ENCODE results near the gene POU5F1.
"Not testable (repeated sequence)": the region's sequence is repeated elsewhere in the genome, so short reads cannot be mapped to it uniquely, and the experiment has no call there.

Gene POU5F1

DNA sequence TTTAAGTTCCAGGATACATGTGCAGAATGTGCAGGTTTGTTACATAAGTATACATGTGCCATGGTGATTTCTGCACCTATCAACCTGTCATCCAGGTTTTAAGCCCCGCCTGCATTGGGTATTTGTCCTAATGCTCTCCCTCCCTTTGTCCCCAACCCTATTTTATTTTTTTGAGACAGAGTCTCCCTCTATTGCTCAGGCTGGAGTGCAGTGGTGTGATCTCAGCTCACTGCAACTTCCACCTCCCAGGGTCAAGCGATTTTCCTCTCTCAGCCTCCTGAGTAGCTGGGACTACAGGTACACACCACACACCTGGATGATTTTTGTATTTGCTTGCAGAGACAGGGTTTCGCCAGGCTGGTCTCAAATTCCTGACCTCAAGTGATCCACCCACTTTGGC, 18.7 kb upstream of the POU5F1 start:
- not testable (repeated sequence) for DNase-seq

DNA sequence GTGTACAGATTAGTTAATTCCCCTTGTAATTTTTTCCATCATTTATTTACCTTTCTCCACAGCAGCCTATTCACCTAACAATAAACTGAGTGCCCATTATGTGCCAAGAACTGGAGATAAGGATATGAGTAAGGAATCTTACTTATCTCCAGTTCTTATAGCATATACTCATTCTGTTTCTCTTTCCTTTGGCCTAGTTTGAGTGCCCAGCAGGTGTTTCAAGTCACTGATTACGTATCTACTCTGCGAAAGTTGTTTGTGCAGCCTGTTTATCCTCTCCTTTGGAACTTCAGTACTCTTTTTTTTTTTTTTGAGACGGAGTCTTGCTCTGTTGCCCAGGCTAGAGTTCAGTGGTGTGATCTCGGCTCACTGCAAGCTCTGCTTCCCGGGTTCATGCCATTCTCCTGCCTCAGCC, 17.3 kb upstream of the POU5F1 start:
- no peak for DNase-seq

DNA sequence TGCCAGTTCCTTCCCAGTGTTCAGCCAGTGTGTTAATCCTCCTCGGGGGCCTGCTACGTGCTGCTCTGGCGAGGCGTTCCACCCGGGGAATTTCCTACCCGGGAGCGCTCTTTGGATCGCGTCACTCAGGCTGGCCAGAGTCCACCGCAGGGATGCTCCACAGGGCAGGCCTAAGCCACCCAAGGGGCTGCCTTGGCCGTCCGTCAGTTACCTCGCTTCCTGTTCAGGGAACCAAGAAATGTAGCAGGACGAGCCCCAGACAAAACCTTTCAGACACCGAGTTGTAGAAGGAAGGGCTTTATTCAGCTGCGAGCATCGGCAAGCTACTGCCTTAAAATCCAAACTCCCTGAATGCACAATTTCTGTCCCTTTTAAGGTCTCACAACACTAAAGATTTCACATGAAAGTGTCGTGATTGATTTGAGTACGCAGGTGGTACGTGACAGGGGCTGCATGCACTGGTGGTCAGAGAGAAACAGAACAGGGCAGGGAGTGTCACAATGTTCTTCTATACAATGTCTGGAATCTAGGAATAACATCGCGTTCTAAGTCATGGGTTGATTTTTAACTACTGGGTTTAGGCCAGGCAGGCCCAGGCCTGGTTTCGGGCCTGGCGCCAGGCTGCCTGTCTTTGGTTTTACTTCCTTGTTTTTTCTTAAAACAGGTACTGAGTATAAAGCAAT, 15.7 kb upstream of the POU5F1 start:
- DNase-seq: no peak

DNA sequence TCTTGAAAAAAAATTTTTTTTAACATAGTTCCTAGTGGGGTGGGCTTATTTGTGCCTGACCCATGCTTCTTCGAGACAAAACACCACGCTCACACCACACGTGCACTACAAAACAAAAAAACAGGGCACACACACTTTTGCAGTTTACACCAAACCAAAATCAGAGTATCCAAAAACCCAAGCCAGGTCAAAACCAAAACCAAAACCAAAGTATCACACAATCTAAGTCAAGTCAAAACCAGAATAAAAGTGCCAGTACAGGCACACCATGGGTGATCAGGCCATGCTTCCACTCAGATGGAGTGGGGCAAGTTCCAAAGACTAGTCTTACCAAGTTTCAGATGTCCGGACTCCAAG, 15.2 kb upstream of the POU5F1 start:
- not testable (repeated sequence) for DNase-seq

DNA sequence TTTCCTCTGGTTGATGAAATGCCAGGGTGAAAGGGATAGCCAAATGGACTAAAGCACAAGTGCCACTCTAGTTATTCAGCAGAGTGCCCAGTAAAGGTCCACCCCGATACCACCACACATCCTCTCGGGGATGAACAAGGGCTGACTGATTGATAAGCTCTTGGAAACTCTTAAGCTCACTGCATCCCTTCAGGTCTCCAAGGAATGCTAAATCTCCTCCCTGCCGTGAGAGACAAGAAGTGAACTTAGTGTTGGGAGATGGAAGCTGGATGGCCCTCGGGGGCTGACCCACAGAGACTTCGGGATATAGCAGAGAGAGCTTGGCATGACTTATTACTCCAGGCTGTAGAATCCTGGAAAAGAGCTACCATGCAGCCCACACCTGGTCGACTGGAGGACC, 13.4 kb upstream of the POU5F1 start:
- DNase-seq: not testable (repeated sequence)

DNA sequence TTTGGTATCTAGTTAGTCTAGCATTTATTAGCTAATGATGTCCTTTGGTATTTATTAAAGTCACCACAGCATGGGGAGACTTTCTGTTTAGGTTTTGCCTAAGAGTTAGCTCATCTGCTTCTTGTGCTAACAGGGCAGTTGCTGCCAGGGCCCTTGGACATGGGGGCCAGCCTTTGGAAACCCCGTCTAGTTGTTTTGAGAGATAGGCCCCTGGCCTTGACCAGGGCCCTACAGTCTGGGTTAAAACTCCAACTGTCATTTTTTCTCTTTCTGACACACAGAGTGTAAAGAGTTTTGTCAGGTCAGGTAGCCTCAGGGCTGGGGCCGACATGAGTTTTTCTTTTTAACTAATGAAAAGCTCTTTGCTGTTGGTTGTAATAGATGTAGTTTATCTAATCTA, 12.8 kb upstream of the POU5F1 start:
- not testable (repeated sequence) for DNase-seq

DNA sequence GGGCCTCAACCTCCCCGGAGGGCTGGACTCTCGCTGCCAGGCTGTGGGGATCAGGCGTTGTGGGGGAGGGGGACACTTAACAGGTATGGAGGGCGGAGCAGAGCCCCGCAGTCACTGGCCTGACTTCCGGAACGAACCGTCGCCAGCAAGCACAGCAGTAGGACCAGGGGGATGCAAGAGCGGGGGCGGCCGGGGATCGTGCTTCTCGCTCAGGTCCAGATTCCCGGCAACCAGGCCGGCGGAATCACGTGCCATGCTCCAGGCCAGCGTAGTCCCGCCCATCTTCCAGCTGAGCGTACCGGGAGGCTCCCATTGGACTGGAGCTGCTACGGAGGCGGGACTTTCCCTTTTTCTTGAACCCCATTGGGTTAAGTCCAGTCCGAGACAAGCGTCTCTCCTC, 10.0 kb upstream of the POU5F1 start:
- DNase-seq: peak in 3 of 4 experiments; percentile 28 to 36 (median 28)

DNA sequence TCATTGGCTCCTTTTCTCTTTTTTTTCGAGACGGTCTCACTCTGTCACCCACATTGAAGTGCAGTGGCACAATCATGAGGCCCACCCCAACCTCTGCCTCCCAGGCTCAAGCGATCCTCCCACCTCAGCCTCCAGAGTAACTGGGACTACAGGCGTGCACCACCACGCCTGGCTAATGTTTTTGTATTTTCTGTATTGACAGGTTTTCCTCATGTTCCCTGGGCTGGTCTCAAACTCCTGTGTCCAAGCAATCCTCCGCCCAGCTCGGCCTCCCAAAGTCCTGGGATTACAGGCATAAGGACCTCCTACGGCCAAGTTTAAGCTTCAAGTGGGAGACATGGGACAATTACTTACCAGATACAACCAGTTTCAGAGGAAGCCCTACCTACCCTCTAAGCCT, 9.4 kb upstream of the POU5F1 start:
- DNase-seq: no peak

DNA sequence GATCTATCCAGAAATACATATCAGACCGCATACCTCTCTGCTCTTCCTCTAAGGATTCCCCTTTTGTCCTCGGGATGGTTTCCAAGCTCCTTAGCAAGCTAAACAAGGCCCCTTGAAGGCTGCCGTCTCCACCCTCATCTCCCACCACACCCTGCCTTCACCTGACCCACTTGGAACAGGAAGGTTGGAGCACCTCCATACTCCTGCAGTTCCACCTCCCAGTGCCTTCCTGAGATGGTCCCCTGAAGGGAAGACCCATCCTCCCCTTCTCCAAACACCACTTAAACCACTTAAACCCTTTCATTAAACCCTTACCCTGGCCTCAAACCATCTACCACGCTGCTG, 8.5 kb upstream of the POU5F1 start:
- DNase-seq: no peak

DNA sequence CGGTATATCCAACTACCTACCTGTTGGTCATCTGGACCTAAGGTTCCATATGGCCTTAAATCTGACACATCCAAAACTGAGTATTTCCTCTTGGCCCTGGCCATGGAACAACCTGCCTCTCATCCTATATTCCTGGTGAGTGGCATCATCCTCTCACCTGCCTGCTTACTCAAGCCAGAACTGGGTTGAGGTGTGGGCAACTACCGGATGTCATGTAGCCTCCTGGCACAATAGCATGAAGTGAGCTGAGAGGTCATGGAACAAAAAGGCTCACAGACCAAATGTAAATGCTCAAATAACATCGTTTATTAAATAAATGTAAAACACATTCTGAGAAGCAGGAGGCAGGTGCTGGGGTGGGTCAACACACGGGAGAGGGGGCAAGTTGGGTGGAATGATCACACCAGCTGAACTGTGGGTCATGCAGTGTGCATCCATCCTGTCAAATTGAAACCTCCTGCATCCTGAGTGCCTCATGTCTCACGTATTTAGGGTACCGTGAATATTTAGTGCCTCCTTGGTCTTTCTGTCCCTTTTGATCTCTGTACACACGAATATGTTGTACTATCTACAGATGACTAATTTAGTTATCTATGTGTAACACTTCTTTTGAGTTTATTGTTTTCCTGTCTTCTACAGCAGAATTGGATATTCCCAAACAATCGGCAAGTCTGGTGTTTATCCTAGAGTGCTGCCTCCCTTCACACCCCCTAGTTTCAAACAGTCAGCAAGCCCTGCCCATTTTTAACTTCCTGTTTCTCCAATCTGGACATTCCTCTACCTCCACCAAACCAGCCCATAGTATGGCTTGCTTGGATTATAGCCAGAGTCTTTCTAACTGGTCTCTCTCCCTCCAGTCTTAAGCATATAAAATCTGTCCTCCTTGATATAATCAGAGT, 7.9 kb upstream of the POU5F1 start:
- no peak for DNase-seq

DNA sequence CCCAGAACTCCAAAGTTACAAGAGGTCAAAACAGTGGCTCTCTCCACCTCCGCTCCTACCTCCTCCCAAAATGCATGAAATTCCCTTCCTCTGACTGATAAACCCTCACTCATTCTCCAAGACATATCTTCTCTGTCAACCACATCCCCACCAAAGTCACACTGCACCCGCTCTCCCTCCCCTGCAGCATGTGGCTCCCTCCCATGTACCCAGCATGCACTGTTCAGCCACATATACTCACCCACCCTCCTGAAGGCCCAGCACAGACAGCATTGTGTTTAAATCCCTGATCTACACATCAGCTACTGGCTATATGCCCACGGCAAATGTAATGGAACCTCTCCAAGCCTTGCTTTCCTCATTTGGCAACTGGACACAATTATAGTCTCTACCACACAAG, 5.5 kb upstream of the POU5F1 start:
- no peak for DNase-seq

DNA sequence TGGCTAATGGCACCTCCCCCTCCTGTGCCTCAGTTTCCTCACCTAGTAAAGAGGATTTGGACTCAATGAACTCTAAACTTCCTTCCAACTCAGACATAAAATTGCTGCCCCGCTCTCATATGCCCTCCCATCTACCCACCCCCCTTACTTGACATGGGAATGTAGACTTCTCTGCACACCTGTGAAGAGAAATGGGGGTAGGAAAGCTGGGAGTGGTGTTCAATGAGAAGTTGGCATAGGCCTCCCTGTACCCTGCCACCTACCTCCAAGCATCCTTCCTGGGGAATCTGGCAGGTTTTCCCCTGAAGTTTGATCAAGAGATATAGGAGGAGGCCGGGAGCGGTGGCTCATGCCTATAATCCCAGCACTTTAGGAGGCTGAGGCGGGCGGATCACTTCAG, 3.9 kb upstream of the POU5F1 start:
- no peak for DNase-seq

DNA sequence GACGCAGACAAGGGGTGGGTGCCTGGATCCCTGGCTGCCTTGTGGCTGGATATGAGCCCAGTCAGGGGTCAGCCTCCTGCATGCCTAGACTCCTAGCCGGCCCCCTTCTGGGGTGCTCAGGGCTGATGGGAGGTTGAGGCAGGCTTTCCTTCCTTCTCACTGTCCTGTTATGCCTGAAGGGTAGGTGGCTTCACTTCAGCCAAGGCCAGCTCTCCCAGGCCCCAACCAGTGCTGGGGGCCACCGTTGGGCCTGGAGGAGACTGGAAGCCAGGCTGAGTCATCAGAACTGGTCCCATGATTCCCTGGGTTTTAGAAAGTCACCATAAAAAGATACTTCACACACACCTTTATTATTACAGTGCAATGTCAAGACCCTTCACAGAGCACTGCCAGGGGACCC, 2.9 kb upstream of the POU5F1 start:
- no peak for DNase-seq

DNA sequence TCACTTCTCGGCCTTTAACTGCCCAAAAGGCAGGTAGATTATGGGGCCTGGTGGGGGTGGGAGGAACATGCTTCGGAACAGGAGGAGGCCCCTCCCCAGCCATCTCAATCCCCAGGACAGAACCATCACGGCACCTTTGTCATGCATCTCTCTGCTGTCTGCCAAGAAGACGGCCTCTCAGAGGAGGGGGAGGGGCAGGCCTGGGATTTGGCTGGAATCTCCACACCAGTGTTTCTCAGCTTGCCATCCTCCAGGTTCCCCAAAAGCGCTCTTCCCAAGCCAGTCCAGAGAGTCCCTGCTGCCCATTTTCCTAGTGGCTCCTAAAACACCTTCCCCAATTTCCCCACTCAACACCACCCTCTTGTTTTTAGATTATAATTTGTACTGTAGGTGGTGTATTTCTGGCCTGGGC, 2.5 kb upstream of the POU5F1 start:
- no peak for DNase-seq

DNA sequence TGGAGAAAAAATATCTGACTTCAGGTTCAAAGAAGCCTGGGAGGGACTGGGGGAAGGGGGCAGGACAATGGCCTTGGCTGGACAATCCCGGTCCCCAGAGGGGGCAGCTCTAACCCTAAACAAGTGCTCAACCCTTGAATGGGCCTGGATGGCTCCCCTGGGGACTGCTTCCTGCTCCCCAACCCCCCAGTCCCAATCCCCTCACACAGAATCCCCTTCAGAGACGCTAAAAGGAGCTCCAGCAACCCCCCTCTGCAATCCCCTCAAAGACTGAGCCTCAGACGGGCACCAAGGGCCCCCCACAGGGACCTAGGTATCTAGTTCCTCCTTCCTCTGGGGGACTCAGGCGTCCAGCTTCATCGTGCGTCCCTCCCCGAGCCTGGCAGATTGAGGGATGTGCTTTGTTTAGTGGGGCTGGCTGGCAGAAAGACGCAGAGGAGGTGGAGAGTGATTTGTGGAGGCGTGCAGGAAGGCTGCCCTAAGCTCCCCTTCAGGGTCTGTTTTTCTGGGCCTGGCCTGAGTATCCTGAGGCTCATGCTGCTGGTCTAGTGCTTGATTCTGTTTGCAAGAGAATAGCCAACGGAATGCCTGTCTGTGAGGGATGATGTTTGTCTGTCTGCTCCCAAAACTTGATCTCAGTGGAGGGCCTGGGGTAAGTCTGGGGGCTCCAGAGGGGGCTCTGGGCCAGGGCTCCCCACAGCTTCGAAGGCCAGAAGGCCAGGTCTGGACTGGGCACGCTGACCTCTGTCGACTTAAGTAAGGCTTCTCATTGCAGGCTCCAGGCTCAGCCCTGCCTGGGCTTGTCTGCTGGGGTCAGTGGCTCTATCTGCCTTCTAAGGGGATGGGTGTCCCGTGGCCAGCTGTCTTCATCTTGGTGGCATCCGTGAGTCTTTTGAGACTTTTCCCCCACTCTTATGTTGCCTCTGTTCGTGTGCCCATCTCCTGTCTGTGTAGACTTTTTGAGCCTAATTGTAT, 1.7 kb upstream of the POU5F1 start:
- DNase-seq: no peak

DNA sequence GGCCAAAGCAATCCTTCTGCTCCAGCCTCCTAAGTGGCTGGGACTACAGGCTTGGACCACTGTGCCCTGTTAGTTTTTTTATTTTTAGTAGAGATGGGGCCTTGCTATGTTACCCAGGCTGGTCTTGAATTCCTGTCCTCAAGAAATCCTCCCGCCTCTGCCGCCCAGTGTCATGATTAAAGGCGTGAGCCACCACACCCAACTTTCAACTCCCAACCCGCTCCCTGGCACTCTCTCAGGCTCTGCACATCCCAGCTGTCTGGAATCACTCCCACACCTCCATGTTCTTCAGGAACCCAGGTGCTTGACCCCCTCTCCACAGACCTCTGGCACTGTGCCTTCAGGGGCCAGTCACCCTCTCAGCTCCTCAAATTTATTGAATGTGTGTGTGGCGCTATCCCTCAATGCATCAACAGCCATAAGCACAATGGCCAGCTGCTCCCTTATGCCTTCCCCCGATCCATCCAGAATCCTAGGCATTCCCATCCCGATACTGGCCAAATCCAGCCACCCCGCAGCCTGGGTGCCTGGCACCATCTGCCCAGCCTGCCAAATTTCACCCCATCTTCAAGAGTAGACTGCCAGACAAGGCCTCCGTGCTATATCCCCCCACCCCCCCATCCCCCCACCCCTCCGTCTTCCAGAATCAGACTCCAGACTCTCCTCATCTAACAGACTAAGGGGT, 647 bp upstream of the POU5F1 start:
- no peak for DNase-seq

DNA sequence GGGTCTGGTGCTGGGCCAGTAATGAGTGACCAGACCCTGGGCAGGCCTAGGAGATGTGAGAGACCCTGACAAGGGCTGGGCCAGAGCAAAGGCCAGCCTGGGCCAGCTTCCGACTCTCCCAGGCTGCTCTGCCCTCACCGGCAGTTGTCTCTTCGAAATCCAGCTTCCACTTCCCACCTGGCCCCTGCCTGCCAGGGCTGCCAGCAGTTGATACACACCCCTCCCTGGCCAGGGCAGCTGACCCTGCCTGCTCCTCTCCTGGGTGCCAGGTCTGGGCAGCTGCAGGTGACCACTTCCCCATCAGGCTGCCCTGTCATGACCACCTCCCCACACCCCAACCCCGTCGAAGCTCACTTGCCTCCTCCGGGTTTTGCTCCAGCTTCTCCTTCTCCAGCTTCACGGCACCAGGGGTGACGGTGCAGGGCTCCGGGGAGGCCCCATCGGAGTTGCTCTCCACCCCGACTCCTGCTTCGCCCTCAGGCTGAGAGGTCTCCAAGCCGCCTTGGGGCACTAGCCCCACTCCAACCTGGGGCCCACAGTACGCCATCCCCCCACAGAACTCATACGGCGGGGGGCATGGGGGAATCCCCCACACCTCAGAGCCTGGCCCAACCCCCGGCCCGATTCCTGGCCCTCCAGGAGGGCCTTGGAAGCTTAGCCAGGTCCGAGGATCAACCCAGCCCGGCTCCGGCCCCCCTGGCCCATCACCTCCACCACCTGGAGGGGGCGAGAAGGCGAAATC, 453 bp downstream of the POU5F1 start:
- not testable (repeated sequence) for DNase-seq

DNA sequence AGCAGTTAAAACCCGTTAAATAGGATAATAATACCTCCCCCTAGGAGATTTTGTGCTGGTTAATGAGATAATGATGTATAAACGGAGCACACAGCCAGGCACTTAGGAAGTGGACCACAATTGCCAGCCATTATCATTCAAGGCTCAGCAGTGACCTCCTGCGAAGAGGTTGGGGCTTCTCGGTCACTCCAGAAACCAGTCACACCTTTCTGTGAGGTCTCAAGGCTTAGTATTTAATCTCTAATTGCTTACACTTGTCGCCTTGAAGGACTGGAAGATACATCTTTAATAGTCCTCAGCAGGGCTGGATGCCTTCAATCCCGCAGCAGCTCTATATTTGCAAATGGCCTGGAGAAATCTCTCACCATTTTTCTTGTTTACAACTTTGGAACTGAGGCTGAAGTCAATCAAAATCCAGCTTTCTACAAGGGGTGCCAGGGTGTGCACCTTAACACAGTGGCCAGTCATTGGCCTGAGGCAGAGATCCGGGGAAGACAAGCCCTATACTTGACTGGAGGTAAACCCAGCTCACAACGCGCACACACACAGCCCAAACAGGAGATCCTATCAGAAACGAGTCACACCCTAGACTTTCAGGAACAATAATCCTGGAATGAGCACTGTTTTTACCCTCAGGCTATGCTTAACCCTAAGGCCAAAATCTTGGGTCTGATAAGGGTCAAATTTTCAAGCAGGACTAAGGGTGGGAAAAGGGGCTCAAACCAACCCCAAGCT, 1.2 kb downstream of the POU5F1 start:
- DNase-seq: no peak

DNA sequence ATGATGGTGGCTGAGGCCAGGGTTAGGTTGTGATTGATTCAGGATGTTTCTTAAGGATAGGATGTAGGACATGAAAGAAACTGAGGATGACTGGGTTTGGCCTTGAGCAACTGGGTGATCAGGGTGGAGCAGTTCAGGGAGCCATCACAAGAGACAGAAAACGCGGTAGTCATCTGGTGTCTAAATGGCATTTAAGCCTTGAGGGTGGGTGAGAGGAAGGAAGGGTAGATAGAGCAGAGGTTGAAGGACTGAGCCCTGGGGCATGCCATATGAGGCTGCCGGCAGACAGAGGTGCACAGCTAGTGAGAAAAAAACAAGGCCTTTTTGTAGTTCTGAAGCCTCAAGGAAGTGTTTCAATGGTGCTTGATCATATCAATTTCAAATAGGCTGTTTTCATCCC, 1.9 kb downstream of the POU5F1 start:
- no peak for DNase-seq

DNA sequence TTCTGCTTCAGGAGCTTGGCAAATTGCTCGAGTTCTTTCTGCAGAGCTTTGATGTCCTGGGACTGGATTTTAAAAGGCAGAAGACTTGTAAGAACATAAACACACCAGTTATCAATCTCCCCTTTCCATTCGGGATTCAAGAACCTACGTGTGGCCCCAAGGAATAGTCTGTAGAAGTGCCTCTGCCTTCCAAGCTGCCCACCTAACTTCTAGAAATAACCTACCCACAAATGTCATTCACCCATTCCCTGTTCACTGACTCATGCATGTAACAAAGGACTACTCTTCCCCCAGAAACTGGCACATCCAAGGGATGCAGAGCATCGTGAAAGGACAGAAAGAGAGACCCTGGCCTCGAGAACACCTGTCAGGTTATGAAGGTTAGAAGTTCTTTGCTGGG, 4.5 kb downstream of the POU5F1 start:
- DNase-seq: no peak
